NK-92 treated with Interleukin-12 subunit alpha and Interleukin-12 subunit beta, amount 100 ng/mL, for 24 hours (cell line): ENCODE data around the gene HABP4.

Source experiments
- DNase-seq: peaks from one replicate; lab custom pipeline; 2025; lab: John Stamatoyannopoulos, UW

HABP4 gene

DNA sequence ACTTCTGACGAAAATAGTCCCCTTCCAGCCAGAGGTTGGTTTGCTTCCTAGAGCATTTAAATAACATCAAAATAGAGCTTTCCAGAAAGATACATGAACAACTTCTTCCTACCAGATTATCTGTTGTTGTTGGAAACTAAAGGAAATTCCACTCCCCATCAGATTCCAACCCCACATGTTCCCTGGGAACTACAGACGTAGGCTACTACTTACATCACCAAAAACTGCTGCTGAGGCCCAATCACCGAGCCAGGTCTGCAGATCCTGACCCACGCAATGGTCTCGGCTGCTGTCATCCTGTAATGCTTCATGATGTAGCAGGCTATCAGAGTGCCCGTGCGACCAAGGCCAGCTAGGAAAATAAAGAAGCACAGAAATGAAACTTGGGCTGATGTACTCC is 73.4 kb downstream of the HABP4 start:
- no peak for DNase-seq

DNA sequence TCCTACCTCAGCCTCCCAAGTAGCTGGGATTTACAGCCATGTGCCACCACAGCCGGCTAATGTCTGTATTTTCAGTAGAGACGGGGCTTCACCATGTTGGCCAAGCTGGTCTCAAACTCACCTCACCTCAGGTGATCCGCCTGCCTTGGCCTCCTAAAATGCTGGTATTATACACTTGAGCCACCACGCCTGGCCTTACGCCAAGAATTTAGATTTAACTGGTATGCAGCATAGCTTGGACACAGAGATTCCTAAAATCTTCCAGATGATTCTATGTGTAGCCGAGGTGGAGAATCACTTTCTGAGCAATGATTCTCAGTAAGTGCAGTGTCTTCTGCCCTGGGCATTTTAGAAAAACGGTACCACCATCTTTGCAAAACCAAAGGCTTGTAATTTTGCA is 74.1 kb downstream of the HABP4 start:
- no peak for DNase-seq

GRCh38 chr9:96524764-96525163 is 74.8 kb downstream of the HABP4 start:
- DNase-seq = no peak

DNA sequence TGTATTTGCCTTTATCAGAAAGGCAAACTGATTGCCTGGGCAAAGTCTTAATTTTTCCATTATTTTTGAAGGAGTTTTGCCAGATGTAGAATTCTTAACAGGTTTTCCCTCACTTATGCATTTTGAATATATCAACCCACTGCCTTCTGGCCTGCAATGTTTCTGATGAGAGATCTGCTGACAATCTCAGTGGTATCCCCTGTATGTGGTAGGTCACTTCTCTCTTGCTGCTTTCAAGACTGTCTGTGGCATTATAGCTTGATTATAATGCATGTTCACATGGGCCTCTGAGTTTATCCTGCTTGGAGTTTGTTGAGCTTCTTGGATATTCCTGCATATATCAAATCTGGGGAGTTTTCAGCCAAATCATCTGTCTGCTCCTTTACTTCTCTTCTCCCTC is 82.2 kb downstream of the HABP4 start:
- DNase-seq = no peak

DNA sequence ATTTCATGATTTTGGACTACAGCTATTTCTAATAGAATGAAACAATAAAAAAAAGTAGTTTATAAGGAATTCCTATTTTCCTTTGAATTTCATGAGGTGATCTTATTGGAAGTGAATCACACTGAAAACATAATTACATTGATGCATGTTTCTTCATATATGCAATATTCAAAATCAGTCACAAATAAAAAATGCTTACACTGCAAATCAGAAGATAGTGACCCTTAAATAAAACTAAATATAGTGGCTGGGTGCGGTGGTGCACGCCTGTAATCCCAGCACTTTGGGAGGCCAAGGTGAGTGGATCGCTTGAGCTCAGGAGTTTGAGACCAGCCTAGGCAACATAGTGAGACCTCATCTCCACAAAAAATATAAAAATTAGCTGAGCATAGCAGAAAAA is 90.1 kb downstream of the HABP4 start:
- DNase-seq = no peak
